Anterior cingulate cortex (tissue), 58 donors: ENCODE measurements around the gene COQ8B.
A peak's percentile ranks its signal among the peaks of the same experiment; 100 is the strongest.

Experiments used
- DNase-seq, 58 donors: peaks; one replicate each; lab custom pipeline; 2025; lab: John Stamatoyannopoulos, UW

The COQ8B gene

GRCh38 chr19:40718774-40719391, 2.2 kb upstream of the COQ8B start:
- peak in 15 of 58 donors; percentile 3 to 36 (median 11) for DNase-seq

DNA sequence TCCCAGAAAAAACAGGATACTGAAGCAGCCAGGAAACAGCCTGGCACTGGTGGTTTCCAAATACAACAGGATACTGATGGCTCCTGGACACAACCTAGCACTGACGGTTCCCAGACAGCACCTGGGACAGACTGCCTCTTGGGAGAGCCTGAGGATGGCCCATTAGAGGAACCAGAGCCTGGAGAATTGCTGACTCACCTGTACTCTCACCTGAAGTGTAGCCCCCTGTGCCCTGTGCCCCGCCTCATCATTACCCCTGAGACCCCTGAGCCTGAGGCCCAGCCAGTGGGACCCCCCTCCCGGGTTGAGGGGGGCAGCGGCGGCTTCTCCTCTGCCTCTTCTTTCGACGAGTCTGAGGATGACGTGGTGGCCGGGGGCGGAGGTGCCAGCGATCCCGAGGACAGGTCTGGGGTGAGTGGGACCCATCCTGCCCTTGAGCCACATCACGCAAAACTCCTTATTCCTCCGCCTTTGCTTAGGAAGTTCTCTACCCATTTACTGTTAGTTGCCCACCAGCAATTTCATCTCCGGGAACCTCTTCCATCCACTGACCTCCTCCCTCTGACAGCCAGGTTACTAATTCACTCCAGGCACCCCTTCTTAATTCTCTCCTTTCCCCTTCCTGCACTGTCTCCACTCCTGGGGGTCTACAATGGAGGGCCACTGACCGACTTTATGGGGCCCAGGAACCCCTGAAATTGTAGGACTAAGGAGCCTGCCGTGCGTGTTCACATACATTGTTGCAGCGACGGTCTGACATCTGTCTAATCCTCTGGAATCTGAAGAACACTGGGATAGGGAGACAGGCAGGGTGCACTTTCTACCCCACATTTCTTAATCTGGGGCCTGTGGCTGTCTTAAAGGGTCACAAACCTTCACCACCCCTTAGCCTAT, 1.4 kb upstream of the COQ8B start:
- DNase-seq, result peak in 1 of 58 donors; percentile 8

DNA sequence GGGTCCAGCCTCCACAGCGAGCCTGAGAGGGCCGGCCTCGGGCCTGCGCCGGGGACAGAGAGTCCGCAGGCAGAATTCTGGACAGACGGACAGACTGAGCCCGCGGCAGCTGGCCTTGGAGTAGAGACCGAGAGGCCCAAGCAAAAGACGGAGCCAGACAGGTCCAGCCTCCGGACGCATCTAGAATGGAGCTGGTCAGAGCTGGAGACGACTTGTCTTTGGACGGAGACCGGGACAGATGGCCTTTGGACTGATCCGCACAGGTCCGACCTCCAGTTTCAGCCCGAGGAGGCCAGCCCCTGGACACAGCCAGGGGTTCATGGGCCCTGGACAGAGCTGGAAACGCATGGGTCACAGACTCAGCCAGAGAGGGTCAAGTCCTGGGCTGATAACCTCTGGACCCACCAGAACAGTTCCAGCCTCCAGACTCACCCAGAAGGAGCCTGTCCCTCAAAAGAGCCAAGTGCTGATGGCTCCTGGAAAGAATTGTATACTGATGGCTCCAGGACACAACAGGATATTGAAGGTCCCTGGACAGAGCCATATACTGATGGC, 716 bp upstream of the COQ8B start:
- peak in 8 of 58 donors; percentile 29 to 67 (median 50) for DNase-seq

- DNase-seq, result peak in 8 of 58 donors; percentile 35 to 67 (median 54)
Measured at GRCh38 chr19:40716031-40716481, 630 bp downstream of the COQ8B start.

DNA sequence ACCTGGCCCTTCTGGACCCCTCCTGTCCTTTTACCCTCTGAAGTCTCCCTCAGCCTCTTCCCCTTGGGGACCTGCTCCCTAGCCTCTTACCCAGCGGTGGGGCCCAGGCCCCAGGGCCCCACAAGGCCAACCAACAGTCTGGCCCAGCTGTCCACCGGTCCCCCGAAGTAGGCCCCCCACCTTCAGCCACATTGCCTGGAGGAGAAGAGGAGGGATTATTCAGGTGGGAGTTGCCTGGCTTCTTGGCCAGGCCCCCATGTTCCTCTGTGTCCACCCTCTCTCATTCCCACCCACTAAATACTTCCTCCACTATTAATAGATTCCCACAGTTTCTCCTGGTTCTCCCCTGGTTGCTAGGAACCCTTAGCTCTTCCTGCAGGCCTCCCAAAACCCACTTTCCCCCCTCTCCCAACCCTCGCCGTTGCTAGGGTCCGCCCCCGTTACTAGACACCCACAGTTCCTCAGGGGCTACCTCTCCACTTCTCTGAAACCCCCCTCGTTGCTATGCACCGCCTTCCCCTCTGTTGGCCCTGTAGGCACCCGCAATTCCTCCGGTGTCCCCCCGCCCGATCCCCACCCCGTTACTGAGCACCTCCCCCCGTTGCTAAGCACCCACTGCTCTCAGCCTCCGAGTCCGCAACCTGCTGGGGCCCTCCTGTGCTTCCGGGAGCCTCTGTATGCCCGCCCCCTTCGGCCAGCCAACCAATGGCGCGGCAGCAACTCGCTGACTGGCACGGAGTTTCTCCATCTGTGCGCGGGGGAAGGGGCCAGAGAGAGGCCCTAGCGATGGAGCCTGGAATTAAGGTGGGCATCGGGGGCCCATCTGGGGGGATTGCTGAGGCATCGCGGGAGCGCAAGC, 2.0 kb downstream of the COQ8B start:
- DNase-seq, result peak; percentile 67 to 98 (median 93)

DNA sequence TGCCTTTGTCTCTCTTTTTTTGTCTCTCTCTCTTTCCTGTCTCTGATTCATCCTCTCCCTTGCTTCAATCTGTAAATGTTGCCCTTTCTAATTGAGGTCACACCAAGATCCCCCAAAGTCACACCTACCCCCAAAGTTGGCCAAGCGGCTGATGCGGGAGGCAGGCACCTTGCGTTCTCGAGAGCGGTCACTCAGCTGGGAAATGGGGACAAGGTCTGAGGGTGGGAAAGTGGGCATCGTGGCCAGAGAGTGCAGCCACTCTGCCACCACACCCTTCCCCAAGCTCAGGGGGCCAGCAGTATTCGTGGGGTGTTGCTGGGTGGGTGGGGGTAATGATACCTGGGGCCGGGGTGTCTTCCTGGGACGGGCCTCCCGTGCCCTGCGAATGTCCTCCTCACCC, 2.7 kb downstream of the COQ8B start:
- DNase-seq, result no peak

DNA sequence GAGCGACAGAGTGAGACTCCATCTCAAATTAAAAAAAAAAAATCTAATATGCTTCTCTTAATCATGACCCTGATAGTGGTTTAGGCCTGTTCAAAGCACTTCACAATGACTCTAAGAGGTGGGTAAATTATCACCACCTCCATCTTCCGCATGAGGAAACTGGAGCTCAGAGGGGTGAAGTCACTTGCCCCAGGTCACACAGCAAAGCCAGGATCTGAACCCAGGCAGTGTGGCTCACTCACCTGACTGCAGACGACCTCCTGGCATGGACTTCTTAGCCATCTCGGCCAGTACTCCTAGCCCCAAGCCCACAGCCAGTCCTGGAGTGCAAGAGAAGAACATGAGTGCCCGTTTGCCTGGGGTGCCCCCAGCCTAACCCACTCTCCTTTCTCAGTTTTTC, 6.9 kb downstream of the COQ8B start:
- no peak for DNase-seq

DNA sequence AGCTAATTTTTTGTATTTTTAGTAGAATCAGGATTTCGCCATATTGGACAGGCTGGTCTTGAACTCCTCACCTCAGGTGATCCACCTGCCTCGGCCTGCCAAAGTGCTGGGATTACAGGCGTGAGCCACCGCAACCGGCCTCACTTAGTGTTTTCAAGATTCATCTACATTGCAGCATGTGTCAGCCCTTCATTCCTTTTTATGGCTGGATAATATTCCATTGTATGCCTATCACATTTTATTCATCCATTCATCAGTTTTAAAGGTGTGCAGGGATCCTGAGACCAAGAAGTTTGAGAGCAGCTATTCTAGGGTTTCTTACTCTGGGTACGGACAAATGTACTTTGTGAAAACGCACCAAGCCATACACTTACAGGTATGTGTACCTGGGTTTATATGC, 9.1 kb downstream of the COQ8B start:
- DNase-seq, result no peak

DNA sequence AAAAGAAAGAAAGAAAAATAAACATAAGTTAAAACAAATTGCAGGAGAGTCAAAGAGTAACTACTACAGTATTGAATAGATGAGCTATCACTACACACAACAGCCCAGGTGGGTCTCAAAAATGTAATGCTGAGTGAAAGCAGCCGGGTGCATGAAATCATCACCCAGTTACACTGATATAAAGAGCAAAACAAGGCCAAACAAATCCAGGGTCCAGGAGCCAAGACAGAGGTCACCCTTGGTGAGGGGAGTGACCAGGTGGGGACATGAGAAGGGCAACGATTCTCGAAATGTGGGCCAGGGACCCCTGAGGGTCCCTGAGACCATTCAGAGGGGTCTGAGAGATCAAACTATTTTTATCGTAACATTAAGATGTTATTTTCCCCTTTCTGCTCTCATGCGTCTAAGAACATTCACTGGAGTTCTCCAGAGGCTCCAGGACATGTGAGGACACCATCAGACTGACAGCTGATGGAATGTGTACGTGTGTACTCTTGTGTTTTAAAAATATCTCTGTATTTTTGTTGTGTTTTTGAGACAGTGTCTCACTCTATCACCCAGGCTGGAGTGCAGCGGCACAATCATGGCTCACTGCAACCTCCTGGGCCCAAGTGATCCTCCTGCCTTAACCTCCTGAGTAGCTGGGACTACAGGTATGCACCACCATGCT, 10.6 kb downstream of the COQ8B start:
- no peak for DNase-seq

DNA sequence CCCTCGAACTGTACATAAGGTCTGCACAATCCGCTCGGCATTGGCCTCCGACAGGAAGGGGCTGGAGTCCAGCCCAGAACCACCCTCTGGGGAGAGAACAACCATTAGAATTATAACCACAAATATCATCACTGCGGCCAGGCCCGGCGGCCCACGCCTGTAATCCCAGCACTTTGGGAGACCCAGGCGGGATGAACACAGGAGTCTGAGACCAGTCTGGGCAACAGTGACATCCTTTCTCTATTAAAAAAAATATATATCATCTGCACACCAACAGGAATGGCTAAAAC, 11.4 kb downstream of the COQ8B start:
- no peak for DNase-seq

GRCh38 chr19:40704491-40705361, 12.0 kb downstream of the COQ8B start:
- no peak for DNase-seq

GRCh38 chr19:40703029-40703755, 13.5 kb downstream of the COQ8B start:
- DNase-seq, result peak in 1 of 58 donors; percentile 35

- DNase-seq, result peak in 30 of 58 donors; percentile 6 to 79 (median 34)
Measured at GRCh38 chr19:40702337-40703012, 14.2 kb downstream of the COQ8B start.

GRCh38 chr19:40701758-40702157, 14.9 kb downstream of the COQ8B start:
- no peak for DNase-seq

GRCh38 chr19:40700083-40700482, 16.6 kb downstream of the COQ8B start:
- DNase-seq, result no peak

- DNase-seq, result no peak
Measured at GRCh38 chr19:40697007-40697406, 19.7 kb downstream of the COQ8B start.

DNA sequence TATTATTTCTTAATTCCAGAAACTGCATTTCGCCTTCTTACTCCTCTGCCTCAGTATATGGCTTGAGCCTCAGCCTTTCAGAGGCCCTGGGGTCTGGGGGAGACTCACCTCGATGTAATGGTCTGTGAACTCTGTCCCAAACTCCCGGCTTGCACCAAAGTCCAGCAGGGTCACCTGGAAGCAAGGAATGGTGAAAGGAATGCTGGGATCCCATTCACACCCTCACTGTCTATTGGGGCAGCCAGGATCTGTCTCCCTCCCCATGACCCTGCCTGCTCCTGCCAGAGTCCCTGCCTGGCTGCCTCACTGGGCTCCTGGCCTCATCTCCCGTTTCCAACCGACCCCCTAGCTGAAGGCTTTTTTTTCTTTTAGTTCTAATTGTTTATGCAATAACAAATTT, 20.8 kb downstream of the COQ8B start:
- no peak for DNase-seq

DNA sequence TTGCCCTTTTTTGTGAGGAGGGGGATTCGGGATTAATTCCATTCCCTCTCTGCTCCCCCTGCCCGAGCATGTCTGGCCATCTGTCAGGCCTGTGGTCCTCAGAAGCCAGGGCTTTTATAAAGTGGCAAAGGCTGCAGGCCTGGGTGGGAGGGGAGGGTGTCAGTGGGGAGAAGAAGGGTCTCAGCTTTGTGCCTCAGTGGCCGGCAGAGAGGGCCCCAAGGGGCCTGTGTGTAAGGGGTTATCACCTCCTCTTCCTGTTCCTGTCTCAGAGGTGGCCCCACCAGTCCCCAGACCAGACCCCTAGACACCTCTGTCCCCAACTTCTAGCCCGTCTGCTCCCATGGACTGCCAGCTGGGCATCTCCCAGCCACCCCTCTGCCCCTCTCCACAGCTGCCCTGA, 22.8 kb downstream of the COQ8B start:
- DNase-seq, result no peak
